WTC11 (cell line): ENCODE data around the gene B3GAT2.

Source experiments
- MYBL2 ChIP-seq: sonication (generic); formaldehyde crosslinking; IDR thresholded peaks from 2 replicates; pipeline ENCODE4 v1.8.1; 2023; ENCODE audit warnings: mild to moderate bottlenecking, moderate library complexity, missing genetic modification reagents
- TF ChIP-seq, protein P1 (sequence below): fragments of 200-600 bp; IDR thresholded peaks from 2 replicates; pipeline ENCODE4 v1.8.0; 2022; ENCODE audit warnings: antibody characterized with exemption

GRCh38 chr6:70839286-70840266 is 117.3 kb downstream of the B3GAT2 start:
- no peak for TF ChIP-seq MYBL2 (CRISPR knock-in tag)
- TF ChIP-seq, protein P1, sequence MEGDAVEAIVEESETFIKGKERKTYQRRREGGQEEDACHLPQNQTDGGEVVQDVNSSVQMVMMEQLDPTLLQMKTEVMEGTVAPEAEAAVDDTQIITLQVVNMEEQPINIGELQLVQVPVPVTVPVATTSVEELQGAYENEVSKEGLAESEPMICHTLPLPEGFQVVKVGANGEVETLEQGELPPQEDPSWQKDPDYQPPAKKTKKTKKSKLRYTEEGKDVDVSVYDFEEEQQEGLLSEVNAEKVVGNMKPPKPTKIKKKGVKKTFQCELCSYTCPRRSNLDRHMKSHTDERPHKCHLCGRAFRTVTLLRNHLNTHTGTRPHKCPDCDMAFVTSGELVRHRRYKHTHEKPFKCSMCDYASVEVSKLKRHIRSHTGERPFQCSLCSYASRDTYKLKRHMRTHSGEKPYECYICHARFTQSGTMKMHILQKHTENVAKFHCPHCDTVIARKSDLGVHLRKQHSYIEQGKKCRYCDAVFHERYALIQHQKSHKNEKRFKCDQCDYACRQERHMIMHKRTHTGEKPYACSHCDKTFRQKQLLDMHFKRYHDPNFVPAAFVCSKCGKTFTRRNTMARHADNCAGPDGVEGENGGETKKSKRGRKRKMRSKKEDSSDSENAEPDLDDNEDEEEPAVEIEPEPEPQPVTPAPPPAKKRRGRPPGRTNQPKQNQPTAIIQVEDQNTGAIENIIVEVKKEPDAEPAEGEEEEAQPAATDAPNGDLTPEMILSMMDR = no peak
